ENCODE data around the gene SLCO2B1.

DNA sequence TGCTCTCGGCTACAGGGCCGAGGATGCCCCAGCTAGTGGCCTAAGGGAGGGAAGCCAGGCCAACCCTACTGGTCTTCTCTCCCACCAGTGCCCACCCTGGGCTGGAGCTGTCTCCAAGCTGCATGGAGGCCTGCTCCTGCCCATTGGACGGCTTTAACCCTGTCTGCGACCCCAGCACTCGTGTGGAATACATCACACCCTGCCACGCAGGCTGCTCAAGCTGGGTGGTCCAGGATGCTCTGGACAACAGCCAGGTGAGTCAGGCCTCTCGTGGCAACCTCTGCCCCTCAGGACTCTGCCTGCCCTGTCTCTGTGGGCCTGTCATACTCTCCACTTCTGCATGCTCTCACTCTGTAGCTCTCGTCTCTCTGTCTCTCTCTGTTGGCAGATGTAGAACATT lies 45.5 kb downstream of the SLCO2B1 start:
- TF ChIP-seq, protein P1, sequence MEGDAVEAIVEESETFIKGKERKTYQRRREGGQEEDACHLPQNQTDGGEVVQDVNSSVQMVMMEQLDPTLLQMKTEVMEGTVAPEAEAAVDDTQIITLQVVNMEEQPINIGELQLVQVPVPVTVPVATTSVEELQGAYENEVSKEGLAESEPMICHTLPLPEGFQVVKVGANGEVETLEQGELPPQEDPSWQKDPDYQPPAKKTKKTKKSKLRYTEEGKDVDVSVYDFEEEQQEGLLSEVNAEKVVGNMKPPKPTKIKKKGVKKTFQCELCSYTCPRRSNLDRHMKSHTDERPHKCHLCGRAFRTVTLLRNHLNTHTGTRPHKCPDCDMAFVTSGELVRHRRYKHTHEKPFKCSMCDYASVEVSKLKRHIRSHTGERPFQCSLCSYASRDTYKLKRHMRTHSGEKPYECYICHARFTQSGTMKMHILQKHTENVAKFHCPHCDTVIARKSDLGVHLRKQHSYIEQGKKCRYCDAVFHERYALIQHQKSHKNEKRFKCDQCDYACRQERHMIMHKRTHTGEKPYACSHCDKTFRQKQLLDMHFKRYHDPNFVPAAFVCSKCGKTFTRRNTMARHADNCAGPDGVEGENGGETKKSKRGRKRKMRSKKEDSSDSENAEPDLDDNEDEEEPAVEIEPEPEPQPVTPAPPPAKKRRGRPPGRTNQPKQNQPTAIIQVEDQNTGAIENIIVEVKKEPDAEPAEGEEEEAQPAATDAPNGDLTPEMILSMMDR (IDR thresholded peaks at IDR 0.05): no peak
- TF ChIP-seq EP300 (IDR thresholded peaks at IDR 0.05): no peak
- TF ChIP-seq POLR2A (IDR thresholded peaks at IDR 0.05): no peak
- no peak for TF ChIP-seq POLR2AphosphoS5 (IDR thresholded peaks at IDR 0.05)

All from gastroesophageal sphincter (tissue), 3 donors.